GM18498 (cell line): Measurements from ENCODE around the gene DNM2.
"Not testable (repeated sequence)": the region's sequence is repeated elsewhere in the genome, so short reads cannot be mapped to it uniquely, and the experiment has no call there.

Source experiments
- ATAC-seq: cut with Tn5 transposase; IDR thresholded peaks from one replicate; pipeline ENCODE4 v1.9.1; 2021; ENCODE audit warnings: mild to moderate bottlenecking, moderate library complexity; ENCODE audit not compliant: unreplicated experiment

Gene DNM2

DNA sequence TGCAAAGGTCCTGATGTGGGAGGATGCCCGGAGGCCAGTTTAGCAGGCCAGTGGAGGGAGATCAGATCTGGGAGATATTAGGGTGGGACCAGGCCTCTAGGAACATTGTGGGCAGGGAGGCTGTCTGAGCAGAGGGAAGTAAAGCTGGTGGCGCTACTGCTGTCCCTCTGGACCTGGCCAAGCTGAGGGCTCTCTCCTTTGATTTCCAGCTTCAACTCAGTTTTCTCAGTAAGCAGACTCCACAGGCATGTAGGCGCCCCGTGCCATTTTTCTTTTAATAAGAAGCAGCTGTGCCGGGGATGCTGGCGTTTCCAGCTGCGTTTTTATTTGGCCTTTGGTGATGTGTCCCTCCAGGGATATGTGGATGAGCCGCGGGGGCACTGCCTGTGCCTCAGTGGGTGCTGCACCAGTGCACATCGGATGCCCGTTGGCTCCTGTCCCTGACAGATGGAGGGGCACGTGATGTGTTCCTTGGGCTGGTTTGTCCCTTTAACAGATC, 6.7 kb downstream of the DNM2 start:
- no peak for ATAC-seq

GRCh38 chr19:10725415-10725814, 7.5 kb downstream of the DNM2 start:
- ATAC-seq: no peak

DNA sequence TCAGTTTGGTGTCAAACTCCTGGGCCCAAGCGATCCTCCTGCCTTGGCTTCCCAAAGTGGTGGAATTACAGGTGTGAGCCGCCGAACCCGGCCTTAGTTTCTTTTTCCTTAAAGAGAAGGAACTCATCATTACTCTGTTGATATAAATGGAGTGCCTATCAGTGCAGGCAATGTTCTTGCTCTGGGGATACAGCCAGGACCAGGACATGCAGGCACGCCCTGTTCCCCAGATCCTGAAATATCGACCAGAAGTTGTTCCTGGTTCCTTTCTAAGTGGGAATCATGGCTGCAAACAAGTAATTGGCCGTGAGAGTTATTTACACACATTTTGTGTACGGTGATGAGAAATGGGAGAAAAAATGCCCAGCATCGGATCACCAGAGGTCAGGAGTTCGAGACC, 8.4 kb downstream of the DNM2 start:
- ATAC-seq: no peak

DNA sequence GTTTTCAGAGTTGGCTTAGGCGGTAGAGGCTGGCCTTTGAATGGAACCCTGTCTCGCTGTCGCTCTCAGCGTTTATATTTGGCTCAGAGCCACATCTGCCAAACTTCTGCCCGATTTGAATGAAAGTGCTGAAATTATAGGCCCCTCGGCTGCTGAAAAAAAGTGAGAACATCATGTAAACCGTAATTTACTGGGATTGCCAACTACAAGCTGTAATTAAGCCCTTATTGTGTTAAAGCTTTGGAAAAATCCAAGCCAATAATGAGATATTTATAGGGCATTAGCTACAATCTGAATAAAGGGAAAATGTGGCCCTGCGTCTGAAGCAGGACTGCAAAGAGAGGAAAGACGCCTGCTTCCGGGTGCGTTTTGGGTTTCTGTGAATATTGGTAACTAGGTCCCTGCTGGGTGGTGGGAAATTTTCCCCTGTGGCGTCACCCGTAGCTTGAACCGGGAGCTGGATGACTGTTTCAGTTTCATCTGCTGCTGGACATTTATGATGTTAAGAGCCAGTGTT, 9.9 kb downstream of the DNM2 start:
- no peak for ATAC-seq

GRCh38 chr19:10729411-10729810, 11.5 kb downstream of the DNM2 start:
- no peak for ATAC-seq

DNA sequence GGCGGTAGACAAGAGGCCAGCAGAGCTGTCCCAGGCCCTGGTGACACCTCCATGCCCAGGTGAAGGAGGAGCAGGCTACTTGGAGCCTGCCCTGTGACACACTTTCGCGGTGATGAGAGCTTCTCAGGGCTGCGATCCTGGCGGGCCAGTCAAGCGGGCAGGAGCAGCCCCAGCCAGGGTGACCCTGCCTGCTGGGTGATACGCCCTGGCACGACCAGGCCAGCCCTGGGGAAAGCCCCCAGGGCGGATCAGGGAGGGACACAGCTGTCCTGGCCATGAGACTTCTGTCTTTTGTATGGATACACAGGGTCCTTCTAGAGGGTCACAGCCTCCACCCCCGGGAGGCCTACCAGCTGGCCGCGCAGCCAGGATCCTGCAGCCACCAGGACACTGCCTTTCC, 13.1 kb downstream of the DNM2 start:
- ATAC-seq: no peak

GRCh38 chr19:10735741-10736140, 17.9 kb downstream of the DNM2 start:
- no peak for ATAC-seq

DNA sequence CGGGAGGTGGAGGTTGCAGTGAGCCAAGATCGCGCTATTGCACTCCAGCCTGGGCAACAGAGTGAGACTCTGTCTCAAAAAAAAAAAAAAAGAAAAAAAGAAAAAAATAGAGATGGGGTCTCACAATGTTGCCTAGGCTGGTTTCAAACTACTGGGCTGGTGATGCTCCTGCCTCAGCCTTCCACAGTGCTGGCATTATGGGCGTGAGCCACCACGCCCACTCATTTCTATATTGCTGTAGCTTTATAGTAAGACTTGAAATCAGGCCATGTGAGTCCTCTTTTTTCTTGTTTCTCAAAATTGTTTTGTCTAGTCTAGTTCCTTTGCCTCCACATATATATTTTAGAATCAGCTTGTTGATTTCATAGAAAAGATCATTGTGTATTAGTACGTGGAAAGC, 18.3 kb downstream of the DNM2 start:
- ATAC-seq: no peak

GRCh38 chr19:10736916-10737551, 19.2 kb downstream of the DNM2 start:
- ATAC-seq: no peak

DNA sequence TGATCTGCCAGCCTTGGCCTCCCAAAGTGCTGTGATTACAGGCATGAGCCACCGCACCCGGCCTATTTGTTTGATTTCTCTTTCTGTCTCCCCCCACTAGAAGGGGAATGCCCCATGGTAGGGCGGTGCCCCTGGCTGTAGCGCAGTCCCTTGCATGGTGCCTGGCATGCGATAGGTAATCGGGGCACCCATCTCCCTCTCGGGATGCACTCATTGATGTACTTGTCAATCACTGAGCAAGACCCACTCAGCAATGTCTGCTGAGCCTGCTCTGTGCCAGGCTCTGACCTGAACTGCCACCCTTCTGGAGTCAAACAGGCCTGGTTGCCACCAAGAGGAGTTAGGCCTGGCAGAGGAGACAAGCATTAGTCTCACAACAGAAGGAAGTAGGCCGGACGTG, 19.8 kb downstream of the DNM2 start:
- ATAC-seq: no peak

DNA sequence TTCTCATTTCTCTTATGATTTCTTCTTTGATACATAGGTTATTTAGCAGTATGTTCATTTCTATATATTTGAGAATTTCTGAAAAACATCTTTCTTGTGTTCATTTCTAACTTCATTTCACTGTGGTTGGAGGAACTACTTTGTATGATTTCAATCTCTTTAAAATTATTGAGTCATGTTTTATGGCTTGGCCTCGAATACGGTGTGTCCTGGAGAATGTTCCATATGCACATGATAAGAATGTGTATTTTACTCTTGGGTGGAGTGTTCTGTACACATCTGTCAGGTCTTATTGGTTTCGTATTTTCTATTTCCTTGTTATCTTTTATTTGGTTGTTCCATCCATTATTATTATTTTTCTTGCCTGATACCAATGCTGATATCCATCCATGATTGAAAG, 22.9 kb downstream of the DNM2 start:
- no peak for ATAC-seq

- ATAC-seq: no peak
Observed at GRCh38 chr19:10742476-10742875, 24.6 kb downstream of the DNM2 start.

- ATAC-seq: no peak
Observed at GRCh38 chr19:10744253-10744798, 26.4 kb downstream of the DNM2 start.

DNA sequence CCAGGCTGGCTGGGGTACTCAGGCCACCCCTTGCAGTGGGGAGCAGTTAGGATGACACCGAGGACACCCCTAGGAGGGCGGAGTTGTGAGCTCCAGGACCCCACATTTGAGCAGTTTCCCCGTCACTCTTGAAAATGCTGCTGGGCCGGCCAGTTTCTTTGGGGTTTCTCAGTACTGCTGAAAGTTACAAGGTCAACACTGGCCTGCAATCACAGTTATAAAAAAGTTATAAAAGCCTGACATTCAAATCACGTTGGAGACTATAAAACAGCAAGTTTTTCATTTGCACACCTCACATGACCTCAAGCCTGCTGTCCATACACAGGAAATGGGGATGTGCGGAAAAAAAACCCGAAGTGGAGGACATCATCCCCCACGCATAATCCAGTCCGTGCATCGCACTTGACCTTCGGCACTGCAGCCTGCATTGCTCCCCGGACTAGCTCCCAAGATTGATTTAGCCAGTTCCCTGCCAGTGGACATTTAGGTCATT, 27.0 kb downstream of the DNM2 start:
- ATAC-seq: no peak

DNA sequence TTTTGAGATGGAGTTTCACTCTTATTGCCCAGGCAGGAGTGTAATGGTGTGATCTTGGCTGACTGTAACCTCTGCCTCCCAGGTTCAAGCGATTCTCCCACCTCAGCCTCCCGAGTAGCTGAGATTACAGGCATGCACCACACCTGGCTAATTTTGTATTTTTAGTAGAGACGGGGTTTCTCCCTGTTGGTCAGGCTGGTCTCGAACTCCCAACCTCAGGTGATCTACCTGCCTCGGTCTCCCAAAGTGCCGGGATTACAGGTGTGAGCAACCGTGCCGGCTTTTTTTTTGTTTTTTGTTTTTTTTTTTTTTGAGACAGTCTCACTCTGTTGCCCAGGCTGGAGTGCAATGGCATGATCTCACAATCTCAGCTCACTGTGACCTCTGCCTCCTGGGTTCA, 28.6 kb downstream of the DNM2 start:
- not testable (repeated sequence) for ATAC-seq

DNA sequence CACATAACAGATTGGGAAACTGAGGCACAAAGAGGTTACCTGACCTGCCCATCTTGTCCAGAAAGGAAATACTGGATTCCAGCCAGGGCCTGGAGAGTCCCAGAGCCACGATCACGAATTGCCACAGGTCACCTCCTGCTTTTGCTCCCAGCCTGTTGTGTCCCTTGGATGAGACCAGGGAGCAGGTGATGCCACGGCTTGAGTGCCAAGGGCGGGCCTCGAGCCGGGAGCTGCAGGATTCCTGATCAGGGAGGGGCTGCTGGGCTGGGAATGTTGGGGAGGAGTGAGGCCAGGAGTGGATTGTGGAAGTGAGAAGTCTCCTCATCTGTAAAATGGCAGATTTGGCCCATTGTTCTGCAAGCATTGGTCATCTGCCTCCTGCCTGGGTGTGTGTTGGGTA, 29.4 kb downstream of the DNM2 start:
- ATAC-seq: no peak

DNA sequence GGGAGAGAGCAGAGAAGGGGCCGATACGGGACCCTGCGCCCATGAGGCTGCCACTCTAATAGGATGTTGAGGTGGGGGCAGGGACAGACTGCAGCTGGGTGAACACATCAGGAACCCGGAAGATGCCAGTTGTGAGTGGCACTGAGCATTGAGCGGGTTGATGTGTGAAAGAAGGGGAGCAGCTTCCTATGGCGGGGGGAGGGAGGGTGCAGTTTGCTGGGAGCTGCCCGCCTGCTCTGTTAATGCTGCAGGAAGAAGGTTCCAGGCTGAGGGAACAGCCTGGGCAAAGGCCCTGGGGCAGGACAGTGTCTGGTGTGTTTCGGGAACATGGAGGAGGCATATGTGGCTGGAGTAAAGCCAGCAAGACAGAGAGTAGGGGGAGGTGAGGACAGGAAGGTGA, 29.8 kb downstream of the DNM2 start:
- ATAC-seq: no peak

DNA sequence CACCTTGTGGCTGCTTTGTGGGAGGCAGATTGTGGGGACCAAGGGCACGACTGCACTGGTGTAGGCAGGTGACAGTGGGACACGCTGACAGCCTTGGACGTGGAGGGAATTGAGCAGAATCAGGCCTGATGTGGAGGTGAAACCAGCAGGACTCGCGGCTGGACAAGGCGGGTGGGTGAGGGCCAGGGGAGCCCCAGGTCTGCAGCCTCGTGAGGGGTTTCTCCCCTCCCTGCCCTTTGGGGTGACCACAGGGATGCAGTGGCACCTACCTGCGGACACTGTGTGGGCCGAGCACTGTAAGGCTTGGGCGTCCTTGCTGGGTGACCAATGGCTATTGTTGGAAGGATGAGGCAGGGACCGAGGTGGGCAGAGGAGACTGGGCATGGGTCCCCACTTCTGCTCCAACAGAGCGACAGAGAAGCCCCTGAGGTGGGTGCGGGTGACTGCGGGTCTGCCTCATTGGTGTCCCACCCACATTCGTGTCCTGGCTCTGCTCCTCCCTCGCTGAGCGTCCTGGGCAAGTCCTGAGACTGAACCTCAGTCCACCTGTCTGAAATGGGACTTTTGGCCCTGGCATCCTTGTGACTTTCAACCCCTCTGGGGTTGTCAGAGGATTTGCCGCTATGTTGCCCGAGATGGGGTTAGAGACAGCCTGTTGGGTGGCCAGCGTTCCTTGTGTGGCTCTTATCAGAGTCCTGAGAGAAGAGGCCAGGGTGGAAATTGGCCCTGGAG, 30.5 kb downstream of the DNM2 start:
- no peak for ATAC-seq

GRCh38 chr19:10748927-10749434, 31.1 kb downstream of the DNM2 start:
- ATAC-seq: no peak

- ATAC-seq: no peak
Observed at GRCh38 chr19:10749435-10750384, 31.8 kb downstream of the DNM2 start.
